ENCODE measurements around the gene LFNG.

The LFNG gene

DNA sequence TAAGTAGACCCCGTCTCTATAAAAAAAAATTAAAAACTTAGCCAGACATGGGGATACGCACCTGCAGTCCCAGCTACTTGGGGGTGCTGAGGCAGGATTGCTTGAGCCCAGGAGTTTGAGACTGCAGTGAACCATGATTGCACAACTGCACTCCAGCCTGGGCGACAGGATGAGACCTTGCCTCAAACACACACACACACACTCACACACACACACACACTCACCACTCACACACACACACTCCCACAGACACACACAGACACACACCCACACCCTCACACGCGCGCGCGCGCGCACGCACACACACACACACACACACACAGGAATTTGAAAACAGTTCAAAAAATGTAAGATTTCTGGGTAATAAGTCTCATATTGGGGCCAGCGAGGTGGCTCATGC lies 34.7 kb upstream of the LFNG start:
- DNase-seq = no peak

DNA sequence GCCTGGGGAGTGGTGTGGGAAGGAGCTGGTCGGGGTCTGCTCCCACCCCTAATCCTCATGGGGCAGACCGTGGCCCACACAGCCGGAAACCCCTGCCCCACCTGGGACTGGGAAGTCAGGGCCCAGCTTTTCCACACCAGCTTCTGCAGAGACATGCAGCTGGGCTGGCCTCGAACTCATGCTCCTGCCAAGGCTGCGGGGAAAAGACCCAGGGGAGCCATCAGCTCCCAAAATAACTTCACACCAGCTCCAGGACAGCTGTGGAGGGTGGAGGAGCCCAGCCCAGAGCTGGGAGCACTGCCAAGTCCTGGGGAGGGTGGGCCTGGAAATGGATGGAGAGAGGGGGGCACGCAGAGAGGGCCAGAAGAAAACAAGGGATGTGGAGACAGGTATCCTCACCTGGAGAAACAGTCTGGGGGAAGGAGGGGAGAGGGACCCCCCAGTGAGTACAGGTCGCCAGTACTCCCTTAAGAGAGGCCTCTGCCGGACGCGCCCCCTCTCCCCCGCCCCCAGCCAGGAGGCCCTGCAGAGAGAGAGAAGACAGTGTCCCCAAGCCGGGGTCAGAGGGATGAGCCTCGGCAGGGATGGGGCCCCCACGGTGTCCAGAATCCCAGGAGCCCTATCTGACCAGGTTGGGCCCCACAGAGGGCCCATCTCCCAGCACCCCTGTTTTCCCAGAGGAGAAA lies 31.8 kb upstream of the LFNG start:
- DNase-seq = peak; percentile 94

DNA sequence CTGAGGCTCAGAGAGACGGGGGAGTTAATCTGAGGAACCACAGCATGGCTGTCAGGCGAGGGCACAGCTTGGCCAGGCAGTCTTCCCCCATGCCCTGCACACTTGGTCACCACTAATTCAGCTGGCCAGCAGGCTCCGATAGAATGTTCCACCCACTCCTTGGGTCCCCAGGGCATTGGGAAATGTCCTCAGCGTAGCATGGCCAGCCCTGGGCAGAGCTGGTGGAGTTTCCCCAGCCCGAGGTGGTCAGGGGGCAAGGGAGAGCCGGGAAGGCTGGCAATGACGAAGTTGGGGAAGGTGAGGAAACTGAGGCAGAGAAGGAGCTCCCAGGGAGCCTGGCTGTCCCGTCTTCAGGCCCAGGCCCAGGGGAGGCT lies 31.3 kb upstream of the LFNG start:
- peak; percentile 45 for DNase-seq

DNA sequence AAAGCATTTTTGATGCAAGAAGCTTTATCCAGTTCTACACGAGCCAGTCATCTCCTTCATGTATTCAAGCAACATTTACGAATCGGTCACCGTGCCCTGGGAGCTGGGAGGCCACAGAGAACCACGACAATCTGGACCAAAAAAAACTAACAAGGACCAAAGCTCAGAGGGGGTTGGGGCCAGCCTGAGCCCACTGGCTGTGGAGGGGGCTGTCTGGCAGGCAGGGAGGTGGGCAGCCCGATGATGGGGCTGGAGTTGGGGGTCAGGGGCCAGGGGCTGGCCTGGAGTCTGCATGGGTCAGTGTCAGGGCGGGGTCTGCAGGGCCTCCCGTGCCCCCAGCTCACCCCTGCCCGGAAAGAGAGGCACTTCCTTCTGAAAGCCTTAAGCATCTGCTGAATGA lies 30.9 kb upstream of the LFNG start:
- DNase-seq = peak; percentile 24

DNA sequence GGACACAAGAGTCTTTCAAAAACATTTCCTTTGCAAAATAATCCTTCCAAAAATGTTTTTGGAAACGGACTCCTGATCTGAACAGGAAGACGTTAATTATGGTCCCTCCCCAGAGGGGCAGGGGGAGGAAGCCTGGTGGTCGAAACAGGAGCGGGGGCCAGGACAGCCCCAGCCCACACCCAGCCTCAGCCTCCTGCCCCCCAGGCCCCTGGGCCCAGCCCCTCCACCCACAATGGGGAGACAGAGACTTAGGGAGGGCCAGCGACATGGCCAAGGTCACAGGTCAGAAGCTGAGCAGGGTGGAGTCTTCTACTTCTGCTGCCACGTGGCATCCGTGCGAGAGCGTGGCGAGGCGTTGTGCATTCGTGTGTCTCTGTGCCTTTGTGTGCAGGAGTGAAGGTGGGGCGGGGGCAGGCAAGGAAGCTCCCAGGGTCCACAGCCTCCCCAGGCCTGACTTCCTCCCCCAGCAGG lies 29.4 kb upstream of the LFNG start:
- DNase-seq = peak; percentile 65

DNA sequence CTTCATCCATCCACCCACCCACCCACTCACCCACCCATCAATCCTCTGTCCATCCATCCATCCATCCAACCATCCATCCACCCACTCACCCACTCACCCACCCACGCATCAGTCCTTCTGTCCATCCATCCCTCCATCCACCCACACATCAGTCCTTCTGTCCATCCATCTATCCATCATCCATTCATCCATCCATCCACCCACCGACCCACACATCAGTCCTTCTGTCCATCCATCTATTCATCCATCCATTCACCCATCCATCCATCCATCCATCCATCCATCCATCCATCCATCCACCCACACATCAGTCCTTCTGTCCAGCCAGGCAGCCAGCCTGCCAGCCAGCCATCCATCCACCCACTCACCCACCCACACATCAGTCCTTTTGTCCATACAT lies 27.5 kb upstream of the LFNG start:
- no peak for DNase-seq

DNA sequence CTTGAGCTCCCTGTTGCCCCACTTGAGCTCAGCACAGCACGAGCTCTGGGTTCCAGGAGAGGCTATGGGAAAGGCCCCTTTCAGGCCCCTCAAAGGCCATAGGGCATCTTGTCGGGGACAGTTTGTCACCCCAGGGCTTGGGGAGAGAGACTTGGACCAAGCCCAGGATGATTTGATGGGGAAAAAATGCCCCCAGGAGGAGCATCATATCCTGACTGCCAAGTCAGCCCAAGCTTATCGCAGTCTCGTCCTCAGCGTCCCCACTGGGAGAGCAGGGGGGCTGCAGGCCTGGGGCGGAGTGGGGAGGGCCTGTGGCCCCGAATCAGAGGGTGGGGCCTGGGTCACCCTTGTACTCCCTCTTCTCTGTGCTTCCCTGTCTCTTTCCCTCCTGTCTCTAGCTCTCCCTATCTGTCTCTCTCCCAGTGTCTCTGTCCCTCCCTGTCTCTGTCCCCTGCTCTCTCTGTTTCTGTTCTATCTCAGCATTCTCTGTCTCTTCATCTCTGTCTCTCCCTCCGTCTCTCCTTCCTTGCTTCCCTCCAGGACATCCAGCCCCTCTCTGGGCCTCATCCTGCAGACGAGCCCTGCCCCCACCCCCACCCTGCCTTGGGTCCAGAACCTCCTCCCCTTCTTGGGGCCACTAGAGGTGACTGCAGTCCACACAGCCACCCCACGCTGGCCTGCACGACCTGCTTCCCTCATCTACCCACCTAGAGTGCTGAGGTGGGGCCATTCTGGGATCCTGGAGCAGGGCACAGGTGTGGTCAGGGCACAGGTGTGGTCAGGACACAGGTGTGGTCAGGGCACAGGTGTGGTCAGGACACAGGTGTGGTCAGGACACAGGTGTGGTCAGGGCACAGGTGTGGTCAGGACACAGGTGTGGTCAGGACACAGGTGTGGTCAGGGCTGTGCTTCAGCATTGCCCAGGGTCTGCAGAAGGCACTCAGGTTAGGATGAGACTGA lies 26.1 kb upstream of the LFNG start:
- no peak for DNase-seq

DNA sequence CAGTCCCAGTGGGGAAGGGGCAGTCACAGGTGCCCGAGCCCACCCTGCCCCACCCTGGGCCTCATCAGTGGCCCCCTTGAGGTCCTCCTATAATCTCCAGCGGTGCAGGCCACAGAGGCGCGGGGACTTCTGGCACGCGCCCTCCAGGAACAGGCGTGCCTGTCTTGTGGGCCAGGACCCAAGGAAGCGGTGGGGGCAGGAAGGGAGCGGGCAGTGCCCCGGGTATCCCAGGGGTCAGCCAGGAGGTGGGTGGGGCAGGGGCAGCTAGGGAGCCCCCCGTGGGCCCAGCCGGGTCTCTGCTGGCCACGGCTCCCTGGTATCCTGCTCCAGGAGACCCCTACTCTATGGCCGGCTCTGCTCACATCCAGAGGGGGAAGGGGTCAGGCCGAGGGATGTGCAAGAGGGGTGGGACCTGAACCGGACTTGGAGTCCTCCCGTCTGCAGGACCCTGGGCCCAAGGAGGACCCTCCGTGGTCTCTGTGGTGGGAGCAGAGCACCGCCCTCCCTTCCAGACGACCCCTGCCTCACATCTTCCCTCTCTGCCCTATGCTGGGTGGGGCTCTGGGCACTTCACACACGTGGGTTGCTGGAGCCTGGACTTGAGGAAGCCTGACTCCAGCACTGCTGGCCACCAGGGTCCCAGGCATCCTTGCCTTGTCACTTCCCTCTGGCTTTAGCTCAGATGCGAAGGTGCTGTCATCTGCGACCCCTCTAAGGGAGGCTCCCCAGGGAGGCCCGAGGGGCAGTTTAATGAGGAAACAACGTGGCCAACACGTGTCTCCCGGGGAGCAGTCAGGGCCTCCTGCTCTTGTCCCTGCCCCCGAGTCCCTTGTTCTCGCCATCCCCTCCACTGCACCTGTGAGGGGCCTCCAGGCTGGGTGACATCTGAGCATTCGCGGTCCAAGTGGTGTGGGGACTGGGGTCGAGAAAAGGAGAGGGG lies 25.1 kb upstream of the LFNG start:
- DNase-seq = no peak

DNA sequence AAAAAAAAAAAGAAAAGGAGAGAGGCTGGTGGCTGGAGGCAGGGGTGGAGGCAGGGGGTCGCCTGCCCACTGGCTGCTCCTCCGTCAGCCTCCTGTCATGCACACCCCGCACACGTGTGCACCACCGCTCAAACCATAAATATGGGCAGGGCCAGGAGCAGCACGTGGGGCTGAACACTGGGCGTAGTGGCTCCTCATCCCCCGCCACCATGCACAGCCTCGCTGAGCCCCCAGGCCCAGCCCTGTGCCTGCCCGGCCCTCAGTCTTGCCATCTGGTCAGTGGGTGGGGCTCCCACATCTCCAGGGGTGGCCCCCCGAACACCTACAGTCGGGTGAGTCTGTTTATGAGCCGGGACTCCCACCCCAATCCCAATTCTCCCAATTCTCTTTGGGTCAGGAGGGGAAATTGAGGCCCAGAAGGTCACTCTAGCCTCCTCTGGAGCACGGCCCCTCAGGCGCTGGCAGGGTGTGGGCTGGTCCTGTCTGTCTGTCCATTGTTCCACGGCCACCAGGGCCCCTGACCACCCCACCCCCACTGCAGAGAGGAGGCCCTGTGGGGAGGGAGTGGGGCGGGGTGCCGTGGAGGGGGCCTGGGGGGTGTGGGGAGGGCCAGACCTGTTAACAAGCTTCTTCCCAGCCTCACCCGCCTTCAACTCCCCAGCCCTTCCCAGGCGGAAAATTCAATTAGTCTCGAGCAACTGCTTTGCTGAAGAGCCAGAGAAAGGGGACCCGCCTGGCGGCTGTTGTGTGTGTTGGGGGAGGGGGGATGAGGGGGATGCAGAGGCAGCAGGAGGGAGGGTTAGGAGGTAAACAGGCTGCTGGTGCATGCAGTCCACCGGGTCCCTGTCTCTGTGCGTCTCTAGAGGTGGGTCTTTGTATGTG lies 23.9 kb upstream of the LFNG start:
- peak; percentile 88 for DNase-seq

DNA sequence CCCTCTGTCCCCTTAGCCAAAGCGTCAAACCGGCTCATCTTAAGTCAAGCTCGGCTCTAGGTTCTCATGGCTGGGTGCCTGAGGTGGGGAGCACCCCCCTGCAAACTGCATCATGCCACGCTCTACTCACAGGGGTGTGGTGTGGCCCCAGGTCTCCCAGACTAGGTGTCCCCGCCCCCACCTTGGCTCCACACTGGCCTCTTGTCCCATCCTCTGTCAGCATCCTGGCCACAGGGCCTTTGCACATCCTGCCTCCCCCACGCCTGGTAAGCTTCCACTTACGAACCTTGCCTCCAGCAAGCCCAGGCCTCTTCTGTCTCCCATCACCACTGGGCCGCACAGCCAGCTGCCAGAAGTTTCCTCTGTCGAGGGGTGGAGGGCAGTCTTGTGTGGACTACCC lies 23.2 kb upstream of the LFNG start:
- no peak for DNase-seq

DNA sequence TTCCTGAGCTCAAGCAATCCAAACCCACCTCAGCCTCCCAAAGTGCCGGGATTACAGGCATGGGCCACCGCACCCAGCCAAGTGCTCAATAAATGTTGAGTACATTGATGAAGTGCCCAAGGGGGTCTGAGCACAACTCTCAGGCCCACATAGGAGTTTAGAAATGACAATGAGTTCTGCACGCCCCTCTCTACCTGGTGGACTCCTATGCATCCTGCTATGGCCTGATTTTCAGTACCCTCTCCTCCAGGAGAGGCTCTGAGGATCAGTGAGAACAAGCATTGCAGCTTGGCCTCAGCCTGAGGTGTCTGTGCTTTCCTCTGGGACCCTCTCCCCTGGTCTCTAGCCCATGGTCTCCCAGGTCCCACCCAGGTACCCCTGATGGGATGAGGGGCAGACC lies 22.5 kb upstream of the LFNG start:
- DNase-seq = no peak

DNA sequence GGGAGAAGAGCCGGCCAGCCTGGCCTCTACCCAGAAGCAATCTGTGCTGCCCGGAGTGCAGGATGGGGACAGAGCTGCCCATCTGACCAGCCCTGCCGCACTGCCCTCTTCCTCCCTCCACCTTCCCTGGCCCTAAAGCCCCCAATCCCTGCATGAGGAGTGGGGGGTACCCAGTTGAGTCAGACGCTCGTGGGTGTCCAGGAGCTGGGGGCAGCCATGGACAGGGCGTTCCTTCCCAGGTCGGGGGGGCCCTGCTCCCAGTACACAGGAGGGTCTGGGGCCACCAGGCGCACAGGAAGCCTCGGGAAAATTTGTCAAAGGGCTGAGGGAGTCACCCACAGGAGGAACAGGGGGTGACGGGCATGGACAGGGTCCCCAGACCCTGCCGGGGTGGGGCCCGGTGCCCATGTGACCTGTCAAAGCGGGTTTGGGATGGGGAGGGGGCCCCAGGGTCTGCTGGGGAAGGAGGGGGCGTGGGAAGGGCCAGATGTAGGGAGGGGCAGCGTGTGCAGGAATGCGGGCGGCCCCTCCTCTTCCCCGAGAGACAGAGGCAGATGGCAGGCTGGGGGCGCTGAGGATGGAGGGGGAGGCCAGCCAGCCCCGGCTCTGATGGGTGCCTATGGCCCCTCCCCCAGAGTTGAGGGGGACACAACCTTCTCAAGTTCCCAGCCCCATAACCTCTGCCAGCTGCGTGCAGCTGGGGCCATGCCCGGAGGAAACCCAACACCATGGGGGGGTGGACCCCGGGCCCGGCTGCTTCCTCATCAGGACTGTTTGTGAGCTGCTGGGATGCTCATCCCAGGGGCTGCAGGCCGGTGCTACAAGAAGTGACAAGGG lies 21.9 kb upstream of the LFNG start:
- peak; percentile 91 for DNase-seq

DNA sequence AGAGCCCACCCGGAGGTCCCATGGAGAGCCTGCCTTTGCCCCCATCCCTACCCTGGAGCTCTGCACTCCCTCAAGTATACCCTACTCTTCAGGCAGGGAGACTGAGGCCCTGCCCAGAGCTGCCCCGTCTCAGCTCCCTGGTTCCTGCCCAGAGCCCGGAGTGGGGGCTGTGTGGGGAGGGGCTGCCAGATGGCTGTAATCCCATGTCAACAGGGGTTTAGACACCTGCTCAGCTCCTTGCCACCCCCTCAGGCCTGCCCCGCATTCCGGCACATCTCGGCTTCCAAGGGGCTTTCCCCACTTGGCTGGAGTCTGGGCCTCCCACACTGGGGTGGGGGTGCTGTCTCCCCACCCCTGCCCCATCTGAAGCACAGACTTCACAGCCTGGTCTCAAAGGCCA lies 20.9 kb upstream of the LFNG start:
- no peak for DNase-seq

DNA sequence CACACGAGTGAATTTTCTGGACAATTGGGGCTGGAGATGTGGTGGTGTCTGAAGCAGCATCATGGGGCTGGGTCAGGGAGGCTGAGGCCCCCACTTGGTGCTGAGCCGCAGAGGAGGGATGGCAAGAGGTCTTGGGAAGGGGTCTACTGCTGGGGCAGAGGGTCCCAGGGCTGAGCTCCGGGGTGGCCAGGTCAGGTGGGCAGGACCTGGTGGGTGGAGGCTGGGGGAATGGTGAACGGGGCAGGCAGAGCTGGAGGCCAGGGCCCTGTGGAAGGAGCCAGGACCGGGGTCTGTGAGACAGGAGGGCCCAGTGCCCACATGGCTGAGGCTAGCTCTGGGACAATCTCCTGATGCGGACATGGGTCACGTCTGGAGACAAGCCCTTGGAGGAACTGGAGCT lies 20.4 kb upstream of the LFNG start:
- no peak for DNase-seq

DNA sequence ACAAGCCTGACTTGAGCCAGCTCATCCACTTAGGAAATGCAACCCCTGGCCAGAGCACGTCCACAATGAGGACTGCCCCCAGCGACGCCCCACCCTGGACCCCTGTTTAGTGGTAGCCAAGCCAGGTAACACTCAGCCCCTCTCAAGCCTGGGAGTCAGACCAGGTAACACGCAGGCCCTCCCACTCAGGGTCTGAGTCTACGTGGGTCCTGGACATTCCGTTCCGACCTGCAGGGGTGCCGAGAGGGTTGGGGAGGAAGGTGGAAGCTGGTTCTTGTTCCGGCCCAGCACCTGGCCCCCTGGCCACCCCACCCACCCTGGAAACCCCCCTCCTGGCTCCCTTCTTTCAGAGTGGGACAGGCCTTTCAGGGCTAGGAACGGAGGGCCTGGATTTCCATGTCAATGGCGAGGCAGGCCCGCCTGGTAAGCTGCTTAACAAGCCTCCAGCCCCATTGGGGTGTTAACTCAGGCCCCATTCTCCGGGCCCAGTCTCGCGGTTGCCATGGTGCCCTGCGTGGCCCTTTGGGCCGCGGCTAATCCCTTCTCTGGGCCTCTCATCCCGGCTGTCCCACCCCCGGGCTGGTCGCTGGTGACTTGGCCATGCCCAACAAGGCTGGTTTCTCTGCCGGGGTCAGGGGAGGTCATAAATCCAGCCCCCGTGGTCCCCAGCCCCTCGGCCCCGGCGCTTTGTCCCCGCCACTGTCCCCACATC lies 19.7 kb upstream of the LFNG start:
- no peak for DNase-seq

DNA sequence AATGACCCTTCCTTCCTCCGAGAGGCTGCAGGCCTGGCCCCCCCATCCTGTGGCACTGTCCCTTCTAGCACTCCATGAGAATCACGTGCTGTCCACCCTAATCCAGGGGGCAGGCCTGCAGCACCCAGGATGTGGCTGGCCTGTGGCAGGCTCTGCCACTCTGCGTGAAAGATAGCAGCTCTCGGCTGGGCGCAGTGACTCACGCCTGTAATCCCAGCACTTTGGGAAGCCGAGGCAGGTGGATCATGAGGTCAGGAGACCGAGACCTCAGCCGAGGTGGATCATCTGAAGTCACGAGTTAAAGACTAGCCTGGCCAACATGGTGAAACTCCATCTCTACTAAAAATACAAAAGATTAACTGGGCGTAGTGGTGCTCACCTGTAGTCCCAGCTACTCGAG lies 18.9 kb upstream of the LFNG start:
- DNase-seq = no peak

DNA sequence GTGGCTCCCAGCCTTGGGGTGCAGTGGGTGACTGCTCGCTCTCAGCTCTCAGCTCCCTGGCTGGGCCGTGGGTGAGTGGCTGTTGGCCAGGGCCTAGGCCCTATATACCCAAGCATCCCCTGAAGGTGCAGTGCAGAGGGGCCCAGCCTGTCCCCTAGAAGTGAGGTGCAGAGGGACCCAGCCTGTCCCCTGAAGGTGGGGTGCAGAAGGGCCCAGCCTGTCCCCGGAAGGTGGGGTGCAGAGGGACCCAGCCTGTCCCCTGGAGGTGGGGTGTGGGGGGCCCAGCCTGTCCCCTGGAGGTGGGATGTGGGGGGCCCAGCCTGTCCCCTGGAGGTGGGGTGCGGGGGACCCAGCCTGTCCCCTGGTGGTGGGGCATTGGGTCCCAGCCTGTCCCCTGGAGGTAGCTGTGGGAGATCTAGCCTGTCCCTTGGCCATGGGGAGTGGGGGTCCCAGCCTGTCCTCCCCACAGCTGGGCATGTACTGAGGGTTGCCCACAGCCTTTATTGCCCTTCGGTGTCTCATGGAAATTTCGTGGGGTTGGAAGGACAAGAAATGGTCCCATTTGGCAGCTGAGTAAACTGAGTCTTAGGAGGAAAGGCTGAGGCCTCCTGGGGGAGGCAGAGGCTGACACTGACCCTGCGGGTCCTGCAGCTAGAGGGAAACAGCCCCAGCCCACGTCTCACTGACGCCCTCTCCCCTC lies 17.5 kb upstream of the LFNG start:
- no peak for DNase-seq

DNA sequence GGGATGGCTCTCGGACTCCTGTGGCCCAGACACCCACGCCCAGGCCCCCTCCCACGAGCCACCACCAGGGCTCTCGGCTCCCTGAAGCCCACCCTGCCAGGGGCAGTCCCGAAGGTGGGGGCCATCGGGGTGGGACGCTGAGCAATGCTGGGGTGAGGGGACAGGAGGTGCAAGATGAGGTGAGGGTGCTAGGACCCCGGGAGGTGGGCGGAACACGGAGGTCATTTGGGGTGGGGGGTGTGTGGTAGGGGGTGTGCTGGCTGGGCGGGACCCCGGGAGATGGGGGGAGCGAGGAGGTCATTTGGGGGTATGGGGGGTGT lies 17.0 kb upstream of the LFNG start:
- DNase-seq = no peak

DNA sequence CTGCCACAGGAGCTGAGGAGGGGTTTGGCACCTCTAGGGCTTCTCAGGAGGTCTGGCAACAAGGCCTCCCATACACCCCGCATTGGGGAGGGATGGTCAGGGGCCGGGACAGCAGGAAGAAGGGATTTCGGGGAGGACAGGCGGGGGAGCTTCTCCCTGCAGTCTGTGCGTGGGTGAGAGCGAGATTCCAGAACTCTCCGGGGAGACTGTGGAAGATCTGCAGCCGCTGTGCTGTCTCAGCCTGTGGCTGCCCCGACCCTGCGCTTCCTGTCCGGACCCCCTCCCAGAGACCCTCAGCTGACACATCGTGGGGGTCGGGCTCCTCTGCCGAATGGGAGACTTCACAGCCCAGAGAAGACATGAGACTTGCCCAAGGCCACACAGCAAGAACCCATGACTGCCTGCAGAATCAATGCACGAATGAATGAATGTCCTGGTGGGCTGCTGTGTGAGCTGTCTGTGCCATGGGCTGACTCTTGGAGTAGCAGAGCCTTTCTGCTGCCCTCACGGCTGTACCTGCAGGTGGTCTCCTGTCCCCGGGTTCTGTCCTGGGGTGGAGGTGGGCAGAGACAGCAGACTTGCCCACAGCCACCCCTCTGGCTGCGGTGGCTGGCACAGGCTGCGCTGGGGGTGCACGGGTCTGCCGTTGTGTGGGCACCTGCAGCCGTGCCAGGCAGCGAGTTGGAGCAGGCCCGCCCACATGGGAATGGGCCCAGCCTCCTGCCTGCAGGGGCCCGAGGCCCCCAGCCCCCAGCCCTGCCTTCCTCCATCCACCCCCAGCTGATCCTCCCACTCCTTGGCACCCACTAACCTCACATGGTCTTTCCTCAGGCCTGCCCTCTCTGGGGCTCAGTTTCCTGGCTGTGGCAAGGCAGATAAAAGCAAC lies 16.3 kb upstream of the LFNG start:
- no peak for DNase-seq

Measured in right hindlimb (tissue), 1 donor.